NCI-H446 treated with DMSO at 0.1 percent for 48 hours (cell line): ENCODE data around the gene MCM3AP.

Source experiments
- DNase-seq: peaks from one replicate; lab custom pipeline; 2025; lab: John Stamatoyannopoulos, UW

MCM3AP gene

DNA sequence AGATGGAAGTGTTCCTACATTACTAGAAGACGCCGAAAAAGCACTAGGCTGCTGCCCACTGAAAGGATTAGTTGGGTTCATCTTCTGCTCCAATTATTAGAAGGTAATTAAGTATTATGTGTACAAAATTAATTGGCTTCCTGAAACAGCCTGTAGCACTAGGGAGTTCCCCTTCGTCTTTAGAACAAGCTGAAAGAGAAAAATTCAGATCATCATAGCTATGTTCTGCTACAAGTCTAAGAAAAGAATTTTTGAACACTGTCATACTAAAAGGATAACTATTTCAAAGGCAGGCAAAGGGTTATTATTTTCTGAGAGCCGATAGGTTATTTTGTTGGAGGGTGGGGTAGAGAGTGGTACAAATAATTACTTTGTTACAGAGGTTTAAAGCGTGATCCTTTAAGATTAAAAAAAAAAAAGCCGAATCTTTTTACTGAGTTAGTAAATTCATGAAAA is at the start of gene MCM3AP:
TSS of gene MCM3AP (minus strand) at position 406 of the 456 bp plus-strand sequence. CDS start at position 81, 325 bp downstream.
- no peak for DNase-seq

DNA sequence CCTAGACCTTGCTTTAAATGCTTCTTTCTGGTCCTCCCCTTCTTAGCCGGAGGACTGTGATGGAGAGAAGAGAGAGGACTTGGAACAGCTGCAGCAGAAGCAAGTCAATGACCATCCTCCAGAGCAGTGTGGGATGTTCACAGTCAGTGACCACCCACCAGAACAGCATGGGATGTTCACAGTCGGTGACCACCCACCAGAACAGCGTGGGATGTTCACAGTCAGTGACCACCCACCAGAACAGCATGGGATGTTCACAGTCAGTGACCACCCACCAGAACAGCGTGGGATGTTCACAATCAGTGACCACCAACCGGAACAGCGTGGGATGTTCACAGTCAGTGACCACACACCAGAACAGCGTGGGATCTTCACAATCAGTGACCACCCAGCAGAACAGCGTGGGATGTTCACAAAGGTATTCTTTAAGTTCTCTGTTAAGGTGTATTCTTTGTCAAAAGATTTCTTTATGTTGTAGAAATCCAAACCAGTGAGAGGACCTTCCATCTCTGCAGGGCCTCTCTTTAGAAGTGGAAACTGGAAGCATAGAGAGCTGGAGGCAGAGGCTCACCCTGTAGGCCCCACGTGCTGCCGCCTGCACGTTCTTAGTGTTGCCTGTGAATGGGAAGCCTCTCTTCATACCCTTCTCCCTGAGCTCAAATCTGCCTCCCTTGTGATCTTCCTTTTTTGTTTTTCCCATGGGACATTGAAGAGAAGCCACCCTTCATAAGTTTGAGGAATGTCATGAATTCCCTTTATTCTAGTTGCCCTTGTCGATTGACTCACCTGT is 49.1 kb upstream of the MCM3AP start:
- no peak for DNase-seq

- no peak for DNase-seq
These were observed 44.4 kb upstream of the MCM3AP start for GRCh38 chr21:46329796-46330195.

DNA sequence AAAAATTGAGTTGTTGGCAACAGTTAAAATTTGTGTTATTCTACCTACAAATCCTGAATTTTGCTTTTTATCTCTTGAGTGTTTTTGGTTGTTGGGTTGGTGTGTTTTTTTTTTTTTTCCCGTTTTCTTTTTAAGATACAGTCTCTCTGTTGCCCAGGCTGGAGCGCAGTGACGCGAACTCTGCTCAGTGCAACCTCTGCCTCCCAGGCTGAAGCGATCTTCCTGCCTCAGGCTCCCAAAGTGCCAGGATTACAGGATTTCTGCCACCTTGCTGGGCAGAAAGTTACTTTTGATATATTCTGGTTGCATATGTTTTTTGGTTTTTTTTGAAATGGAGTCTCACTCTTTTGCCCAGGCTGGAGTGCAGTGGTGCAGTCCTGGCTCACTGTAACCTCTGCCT is 42.7 kb upstream of the MCM3AP start:
- no peak for DNase-seq

DNA sequence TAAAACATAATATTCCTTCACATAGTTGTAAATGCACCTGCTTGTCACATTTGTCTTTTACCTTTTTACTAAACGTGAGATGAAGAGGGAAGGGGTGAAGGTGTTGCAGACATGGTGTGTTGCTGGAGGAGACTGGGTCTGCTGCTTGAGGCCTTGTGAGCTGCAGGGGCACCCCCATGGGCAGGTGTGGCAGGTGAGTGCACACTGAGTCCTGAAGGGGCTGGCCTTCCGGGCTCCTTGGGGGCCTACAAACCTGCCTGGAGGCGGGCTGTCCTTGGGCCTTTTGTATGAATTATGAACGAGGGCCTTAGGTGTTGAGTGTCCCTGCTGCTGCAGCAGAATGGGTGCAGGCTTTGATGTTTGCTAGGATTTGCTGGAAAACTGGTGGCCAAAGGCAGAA is 42.3 kb upstream of the MCM3AP start:
- no peak for DNase-seq

DNA sequence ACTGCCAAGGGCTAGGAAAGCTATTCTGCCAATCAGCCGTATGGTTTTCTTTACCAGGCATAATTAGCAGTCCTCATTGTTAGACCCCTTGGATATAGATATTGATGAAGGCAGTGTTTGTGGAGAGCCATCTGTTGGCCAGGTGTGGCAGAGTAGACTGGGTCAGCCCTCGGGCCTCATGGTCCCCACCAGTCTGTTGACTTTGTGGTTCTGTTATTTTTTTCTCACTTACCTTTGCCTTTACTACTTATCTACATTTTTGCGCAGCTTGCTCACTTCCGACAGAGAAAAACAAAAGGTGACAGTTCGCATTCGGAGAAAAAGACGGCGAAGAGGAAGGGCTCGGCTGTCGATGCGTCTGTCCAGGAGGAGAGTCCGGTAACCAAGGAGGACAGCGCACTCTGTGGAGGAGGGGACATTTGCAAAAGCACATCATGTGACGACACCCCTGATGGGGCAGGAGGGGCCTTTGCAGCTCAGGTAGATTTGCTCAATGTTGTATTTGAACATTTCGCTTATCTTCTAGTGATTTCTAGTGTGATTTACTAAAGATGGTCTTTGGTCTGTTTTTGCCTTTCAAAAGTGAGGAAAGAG is 40.8 kb upstream of the MCM3AP start:
- no peak for DNase-seq

GRCh38 chr21:46325073-46325912 is 39.9 kb upstream of the MCM3AP start:
- peak; percentile 36 for DNase-seq

DNA sequence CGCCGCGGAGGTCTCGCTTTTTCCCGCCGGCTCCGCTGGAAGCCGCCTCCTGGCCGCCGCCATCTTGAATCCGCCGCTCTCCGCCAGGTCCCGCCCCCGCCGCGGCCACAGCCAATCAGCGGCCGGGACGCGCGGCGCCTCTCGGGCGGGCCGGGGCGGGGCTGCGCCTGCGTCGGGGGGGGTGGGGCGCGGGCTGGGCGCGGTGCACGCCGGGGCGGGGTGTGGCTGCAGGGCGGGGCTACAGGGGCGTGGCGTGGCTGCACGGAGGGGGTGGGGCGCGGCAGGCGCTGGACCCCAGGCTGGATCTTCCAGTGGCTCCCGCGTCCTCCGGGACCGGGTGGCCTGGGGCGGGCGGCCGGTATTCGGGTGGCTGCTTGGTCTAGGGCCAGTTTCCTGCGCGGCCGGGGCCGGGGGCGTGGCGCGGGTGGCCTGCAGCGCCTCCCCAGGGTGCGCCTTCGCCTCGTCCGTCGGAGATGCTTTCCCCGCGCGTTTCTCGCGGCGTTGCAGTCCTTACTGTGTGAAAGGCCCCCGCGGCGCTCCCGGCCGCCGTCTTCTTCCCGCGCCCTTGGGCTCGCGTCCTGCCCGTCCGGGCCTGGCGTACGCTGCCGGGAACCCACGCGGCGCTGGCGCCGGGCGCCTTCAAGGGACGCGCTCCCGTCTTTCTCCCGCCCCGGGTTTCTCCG is 39.1 kb upstream of the MCM3AP start:
- DNase-seq = peak; percentile 52

- DNase-seq = peak; percentile 97
These were observed 38.4 kb upstream of the MCM3AP start, which contains the start of the genes C21orf58 and PCNT for GRCh38 chr21:46323710-46324389. Gene C21orf58 (minus strand): TSS chr21:46323870. CDS start chr21:46322738, 1,132 bp downstream. Gene PCNT (plus strand): TSS chr21:46324156. CDS start chr21:46324229, 73 bp downstream.

GRCh38 chr21:46323227-46323709 is 37.9 kb upstream of the MCM3AP start:
- no peak for DNase-seq

- no peak for DNase-seq
These were observed 37.2 kb upstream of the MCM3AP start for GRCh38 chr21:46322351-46323226.

GRCh38 chr21:46320331-46320801 is 35.0 kb upstream of the MCM3AP start:
- no peak for DNase-seq

DNA sequence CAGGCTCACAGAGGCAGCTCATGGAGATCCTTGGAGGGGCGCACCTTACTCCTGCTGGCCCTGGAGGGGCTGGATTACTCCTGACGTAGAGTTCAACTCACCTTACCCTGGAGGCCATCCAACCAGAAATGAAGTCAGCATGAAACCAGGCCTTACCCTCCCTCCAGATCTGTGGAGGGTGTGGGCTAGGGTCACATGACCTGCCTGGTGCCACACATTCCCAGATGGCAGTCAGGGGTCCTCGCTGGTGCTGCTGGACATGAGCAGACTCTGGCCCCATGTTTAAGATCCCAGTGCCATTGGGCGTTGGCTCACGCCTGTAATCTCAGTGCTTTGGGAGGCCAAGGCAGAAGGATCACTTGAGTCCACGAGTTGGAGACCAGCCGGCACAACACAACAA is 33.8 kb upstream of the MCM3AP start:
- no peak for DNase-seq

GRCh38 chr21:46318464-46318845 is 33.0 kb upstream of the MCM3AP start:
- DNase-seq = no peak

- DNase-seq = no peak
These were observed 32.5 kb upstream of the MCM3AP start for GRCh38 chr21:46317710-46318463.

- no peak for DNase-seq
These were observed 31.4 kb upstream of the MCM3AP start for GRCh38 chr21:46316708-46317324.

- DNase-seq = no peak
These were observed 29.1 kb upstream of the MCM3AP start for GRCh38 chr21:46314441-46315020.

DNA sequence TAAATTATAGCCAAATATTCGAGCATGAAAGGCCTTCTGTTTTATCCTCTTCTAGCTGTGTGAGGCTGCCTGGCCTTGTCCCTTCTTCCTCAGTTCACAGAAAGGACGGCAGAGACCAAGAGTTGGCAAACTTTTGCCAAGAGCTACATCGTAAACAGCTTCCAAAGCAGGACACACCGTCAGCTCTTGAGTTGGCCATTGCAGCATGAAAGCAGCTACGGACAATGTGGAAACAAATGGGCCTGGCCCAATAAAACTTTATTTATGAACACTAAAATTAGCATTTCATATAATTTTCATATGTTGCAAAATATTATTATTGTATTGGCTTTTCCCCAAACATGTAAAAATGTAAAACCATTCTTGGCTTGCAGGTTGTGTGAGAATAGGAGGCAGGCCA is 27.5 kb upstream of the MCM3AP start:
- DNase-seq = no peak
